OCI-LY3 (cell line): ENCODE measurements around the gene SDK2.

Experiments used
- H2AFZ ChIP-seq: fragments of 200-600, 300-600 bp; shearing (Covaris generic); 2 replicates; pipeline ENCODE4 v1.6.0; 2014; ENCODE audit warnings: antibody characterized with exemption, low read depth, low read length
- H3K27ac ChIP-seq: fragments of 200-600, 300-600 bp; sonication (generic); 2 replicates; pipeline ENCODE4 v1.5.1; 2014; ENCODE audit warnings: mild to moderate bottlenecking, low read length, moderate library complexity, mixed read lengths
- H3K27me3 ChIP-seq: fragments of 200-600, 300-600 bp; sonication (generic); 2 replicates; pipeline ENCODE4 v1.6.1; 2014; ENCODE audit warnings: low read depth, low read length, mixed read lengths
- H3K36me3 ChIP-seq: fragments of 200-600, 300-600 bp; sonication (generic); replicated peaks from 2 replicates; pipeline ENCODE3; 2014; ENCODE audit warnings: low read depth, low read length, mixed read lengths
- H3K4me1 ChIP-seq: fragments of 300-600, 200-600 bp; sonication (generic); 2 replicates; pipeline ENCODE4 v1.6.1; 2014; ENCODE audit warnings: low read length, mixed read lengths
- H3K4me2 ChIP-seq: fragments of 200-600, 300-600 bp; sonication (generic); 2 replicates; pipeline ENCODE4 v1.6.1; 2014; ENCODE audit warnings: low read length, mixed read lengths
- H3K4me3 ChIP-seq: fragments of 300-600, 200-600 bp; sonication (generic); 2 replicates; pipeline ENCODE4 v1.5.1; 2014; ENCODE audit warnings: antibody characterized with exemption, mild to moderate bottlenecking, low read length, moderate library complexity
- H3K79me2 ChIP-seq: fragments of 300-600, 200-600 bp; shearing (Covaris generic); 2 replicates; pipeline ENCODE4 v1.6.1; 2014; ENCODE audit warnings: mild to moderate bottlenecking, low read length, mixed read lengths
- H3K9ac ChIP-seq: fragments of 300-600, 200-600 bp; shearing (Covaris generic); 2 replicates; pipeline ENCODE4 v1.6.0; 2014; ENCODE audit warnings: mild to moderate bottlenecking, low read length, moderate library complexity
- H3K9me3 ChIP-seq: fragments of 200-600, 300-600 bp; shearing (Covaris generic); 2 replicates; pipeline ENCODE4 v1.6.1; 2014; ENCODE audit warnings: low read length, mixed read lengths; ENCODE audit not compliant: insufficient read depth
- H4K20me1 ChIP-seq: fragments of 200-600, 300-600 bp; sonication (generic); 2 replicates; pipeline ENCODE4 v1.6.1; 2016; ENCODE audit warnings: low read length, mixed read lengths; ENCODE audit not compliant: insufficient read depth
- CTCF ChIP-seq: fragments of 200-600, 300-600 bp; sonication (generic); IDR thresholded peaks from 2 replicates; pipeline ENCODE4 v1.5.1; 2014; ENCODE audit warnings: antibody characterized with exemption, low read length, low read depth
- EZH2phosphoT487 ChIP-seq: fragments of 200-600 bp; shearing (Covaris generic); IDR thresholded peaks from 2 replicates; pipeline ENCODE4 v1.6.1; 2018; ENCODE audit warnings: antibody characterized with exemption, mixed run types, low read depth

The SDK2 gene

GRCh38 chr17:73399056-73399455 lies 245.2 kb downstream of the SDK2 start:
- Histone ChIP-seq H3K79me2 (no peaks in the 10 kb centered on the region), H3K9ac (no peak overlapping the region), H3K4me2 (no peak overlapping the region), H3K27ac (no peak overlapping the region), H3K27me3 (peaks cover 1% of the 10 kb centered on the region; the same call in 1 of the 2 replicates), H3K4me1 (no peaks in the 10 kb centered on the region), H3K36me3 (no peaks in the 10 kb centered on the region), H2AFZ (no peak overlapping the region), H4K20me1 (no peaks in the 10 kb centered on the region), H3K9me3 (no peaks in the 10 kb centered on the region), H3K4me3 (no peak overlapping the region)
- TF ChIP-seq CTCF (no peak), EZH2phosphoT487 (no peak)

- no peak overlapping the region for H2AFZ ChIP-seq
- no peak overlapping the region for H3K27ac ChIP-seq
- TF ChIP-seq CTCF (no peak), EZH2phosphoT487 (no peak)
- H3K9ac ChIP-seq = no peak overlapping the region
- no peaks in the 10 kb centered on the region for H4K20me1 ChIP-seq
- H3K79me2 ChIP-seq = no peaks in the 10 kb centered on the region
- no peaks in the 10 kb centered on the region for H3K36me3 ChIP-seq
- H3K27me3 ChIP-seq = no peaks in the 10 kb centered on the region
- H3K4me3 ChIP-seq = no peak overlapping the region
- no peaks in the 10 kb centered on the region for H3K9me3 ChIP-seq
- no peaks in the 10 kb centered on the region for H3K4me1 ChIP-seq
- H3K4me2 ChIP-seq = no peak overlapping the region
Measured at GRCh38 chr17:73397856-73398540, 246.2 kb downstream of the SDK2 start.

GRCh38 chr17:73397278-73397826 lies 246.9 kb downstream of the SDK2 start:
- Histone ChIP-seq H3K79me2 (no peaks in the 10 kb centered on the region), H3K27me3 (no peaks in the 10 kb centered on the region), H4K20me1 (no peaks in the 10 kb centered on the region), H3K36me3 (no peaks in the 10 kb centered on the region), H3K9me3 (no peaks in the 10 kb centered on the region), H3K27ac (no peak overlapping the region), H3K4me2 (no peak overlapping the region), H2AFZ (no peak overlapping the region), H3K4me1 (no peaks in the 10 kb centered on the region), H3K4me3 (no peak overlapping the region), H3K9ac (no peak overlapping the region)
- TF ChIP-seq EZH2phosphoT487 (no peak), CTCF (no peak)

- Histone ChIP-seq H4K20me1 (no peaks in the 10 kb centered on the region), H3K27ac (no peak overlapping the region), H2AFZ (no peak overlapping the region), H3K9ac (no peak overlapping the region), H3K4me1 (no peaks in the 10 kb centered on the region), H3K36me3 (no peaks in the 10 kb centered on the region), H3K4me3 (no peak overlapping the region), H3K4me2 (no peak overlapping the region), H3K79me2 (no peaks in the 10 kb centered on the region), H3K9me3 (no peaks in the 10 kb centered on the region), H3K27me3 (no peaks in the 10 kb centered on the region)
- no peak for TF ChIP-seq CTCF
- TF ChIP-seq EZH2phosphoT487 = no peak
Measured at GRCh38 chr17:73396431-73397277, 247.6 kb downstream of the SDK2 start.
